WTC11 (cell line): ENCODE data around the gene EXOC3L2. TPM values are rescaled to one million over a fixed set of nuclear protein-coding genes. Genes with fewer than 3 reads are reported as not detected.

Source experiments
- ATAC-seq: fragments of 200-7000 bp; cut with Tn5 transposase; 2 replicates; pipeline ENCODE4 v1.10.0; 2021; ENCODE audit warnings: mild to moderate bottlenecking, moderate library complexity
- CTCF ChIA-PET: fragments of 300-600 bp; sonication (Branson Sonifier 250); formaldehyde crosslinking; loops from one replicate; lab custom pipeline; 2021; ENCODE audit warnings: antibody characterized with exemption; lab: Charles Lee
- POLR2A ChIA-PET: fragments of 350-600 bp; sonication (Branson Sonifier 250); formaldehyde crosslinking; loops from one replicate; lab custom pipeline; 2021; ENCODE audit warnings: antibody characterized with exemption; lab: Charles Lee
- DNase-seq: peaks from one replicate; pipeline ENCODE4 v3.0.0; 2021; ENCODE audit warnings: low spot score
- H3K27ac Mint-ChIP-seq: 2 replicates; pipeline ENCODE4 v1.8.0; 2021; ENCODE audit warnings: mixed read lengths
- H3K27me3 Mint-ChIP-seq: 2 replicates; pipeline ENCODE4 v1.8.0; 2021; ENCODE audit warnings: low read depth, mild to moderate bottlenecking, moderate library complexity, mixed read lengths
- H3K36me3 Mint-ChIP-seq: 2 replicates; pipeline ENCODE4 v1.8.0; 2021; ENCODE audit warnings: mixed read lengths
- H3K4me1 Mint-ChIP-seq: 2 replicates; pipeline ENCODE4 v1.8.0; 2022; ENCODE audit warnings: mixed read lengths
- H3K4me3 Mint-ChIP-seq: 2 replicates; pipeline ENCODE4 v1.8.0; 2021; ENCODE audit warnings: mild to moderate bottlenecking, moderate library complexity, mixed read lengths
- H3K9me3 Mint-ChIP-seq: 2 replicates; pipeline ENCODE4 v1.8.0; 2021; ENCODE audit warnings: mixed read lengths
- ATF1 ChIP-seq: sonication (generic); formaldehyde crosslinking; IDR thresholded peaks from 2 replicates; pipeline ENCODE4 v1.8.1; 2023; ENCODE audit warnings: mild to moderate bottlenecking, moderate library complexity, missing genetic modification reagents
- ESRRA ChIP-seq: sonication (generic); formaldehyde crosslinking; IDR thresholded peaks from 2 replicates; pipeline ENCODE4 v1.8.1; 2022; ENCODE audit warnings: mild to moderate bottlenecking, missing genetic modification reagents, borderline replicate concordance
- FOXJ3 ChIP-seq: sonication (generic); formaldehyde crosslinking; IDR thresholded peaks from 2 replicates; pipeline ENCODE4 v1.9.0; 2021; ENCODE audit warnings: missing genetic modification reagents, mild to moderate bottlenecking, borderline replicate concordance
- GABPB1 ChIP-seq: sonication (generic); formaldehyde crosslinking; IDR thresholded peaks from 2 replicates; pipeline ENCODE4 v1.8.1; 2023; ENCODE audit warnings: mild to moderate bottlenecking, missing genetic modification reagents
- GRHL2 ChIP-seq: fragments of 250-450 bp; sonication (Bioruptor Pico); IDR thresholded peaks from 2 replicates; pipeline ENCODE4 v1.8.0; 2022; ENCODE audit warnings: mild to moderate bottlenecking, moderate library complexity; ENCODE audit not compliant: insufficient replicate concordance, severe bottlenecking
- HMGA2 ChIP-seq: fragments of 250-450 bp; sonication (Bioruptor Pico); IDR thresholded peaks from 2 replicates; pipeline ENCODE4 v1.4.0; 2021; ENCODE audit warnings: mild to moderate bottlenecking, moderate library complexity
- NR2C2 ChIP-seq: sonication (generic); formaldehyde crosslinking; IDR thresholded peaks from 2 replicates; pipeline ENCODE4 v1.8.0; 2022; ENCODE audit warnings: mild to moderate bottlenecking, missing genetic modification reagents
- PRRX2 ChIP-seq: fragments of 250-450 bp; sonication (Bioruptor Pico); IDR thresholded peaks from 2 replicates; pipeline ENCODE4 v1.8.0; 2021; ENCODE audit warnings: mild to moderate bottlenecking
- RELA ChIP-seq: sonication (generic); formaldehyde crosslinking; IDR thresholded peaks from 2 replicates; pipeline ENCODE4 v1.8.1; 2022; ENCODE audit warnings: missing genetic modification reagents, mild to moderate bottlenecking, borderline replicate concordance
- SMAD4 ChIP-seq: sonication (generic); formaldehyde crosslinking; IDR thresholded peaks from 2 replicates; pipeline ENCODE4 v1.8.0; 2022; ENCODE audit warnings: mild to moderate bottlenecking, missing genetic modification reagents
- TEAD1 ChIP-seq: sonication (generic); formaldehyde crosslinking; IDR thresholded peaks from 2 replicates; pipeline ENCODE4 v1.8.0; 2022; ENCODE audit warnings: mild to moderate bottlenecking, missing genetic modification reagents
- ZNF121 ChIP-seq: sonication (generic); formaldehyde crosslinking; IDR thresholded peaks from 2 replicates; pipeline ENCODE4 v1.8.0; 2023; ENCODE audit warnings: missing genetic modification reagents
- ZNF138 ChIP-seq: sonication (generic); formaldehyde crosslinking; conservative IDR thresholded peaks from 2 replicates; pipeline ENCODE4 v1.8.1; 2022; ENCODE audit warnings: mild to moderate bottlenecking, moderate library complexity, missing genetic modification reagents
- ZNF317 ChIP-seq: sonication (generic); formaldehyde crosslinking; IDR thresholded peaks from 2 replicates; pipeline ENCODE4 v1.8.1; 2023; ENCODE audit warnings: low read depth, mild to moderate bottlenecking, moderate library complexity, missing genetic modification reagents, borderline replicate concordance
- ZSCAN18 ChIP-seq: fragments of 250-450 bp; sonication (Bioruptor Pico); IDR thresholded peaks from 2 replicates; pipeline ENCODE4 v2.1.2; 2022; ENCODE audit warnings: mild to moderate bottlenecking, moderate library complexity
- total RNA-seq: library from RNA; stranded (reverse); gene quantifications from 3 replicates; pipeline ENCODE4 v1.2.3, GENCODE V29; 2021
- TF ChIP-seq, protein P1 (sequence below): sonication (generic); formaldehyde crosslinking; IDR thresholded peaks from 2 replicates; pipeline ENCODE4 v1.8.0; 2022; ENCODE audit warnings: missing genetic modification reagents
- TF ChIP-seq, protein P2 (sequence below): sonication (generic); formaldehyde crosslinking; IDR thresholded peaks from 2 replicates; pipeline ENCODE4 v1.8.1; 2023; ENCODE audit warnings: mild to moderate bottlenecking, missing genetic modification reagents, moderate library complexity
- TF ChIP-seq, protein P3 (sequence below): sonication (generic); formaldehyde crosslinking; IDR thresholded peaks from 2 replicates; pipeline ENCODE4 v1.8.0; 2022; ENCODE audit warnings: mild to moderate bottlenecking, missing genetic modification reagents
- TF ChIP-seq, protein P4 (sequence below): sonication (generic); formaldehyde crosslinking; IDR thresholded peaks from 2 replicates; pipeline ENCODE4 v1.8.1; 2023; ENCODE audit warnings: mild to moderate bottlenecking, missing genetic modification reagents, borderline replicate concordance
- TF ChIP-seq, protein P5 (sequence below): sonication (generic); formaldehyde crosslinking; IDR thresholded peaks from 2 replicates; pipeline ENCODE4 v1.8.1; 2022; ENCODE audit warnings: low read depth, missing genetic modification reagents, borderline replicate concordance

EXOC3L2 gene
- total RNA-seq, 1 experiment from 2014 or later = 2.7 TPM

DNA sequence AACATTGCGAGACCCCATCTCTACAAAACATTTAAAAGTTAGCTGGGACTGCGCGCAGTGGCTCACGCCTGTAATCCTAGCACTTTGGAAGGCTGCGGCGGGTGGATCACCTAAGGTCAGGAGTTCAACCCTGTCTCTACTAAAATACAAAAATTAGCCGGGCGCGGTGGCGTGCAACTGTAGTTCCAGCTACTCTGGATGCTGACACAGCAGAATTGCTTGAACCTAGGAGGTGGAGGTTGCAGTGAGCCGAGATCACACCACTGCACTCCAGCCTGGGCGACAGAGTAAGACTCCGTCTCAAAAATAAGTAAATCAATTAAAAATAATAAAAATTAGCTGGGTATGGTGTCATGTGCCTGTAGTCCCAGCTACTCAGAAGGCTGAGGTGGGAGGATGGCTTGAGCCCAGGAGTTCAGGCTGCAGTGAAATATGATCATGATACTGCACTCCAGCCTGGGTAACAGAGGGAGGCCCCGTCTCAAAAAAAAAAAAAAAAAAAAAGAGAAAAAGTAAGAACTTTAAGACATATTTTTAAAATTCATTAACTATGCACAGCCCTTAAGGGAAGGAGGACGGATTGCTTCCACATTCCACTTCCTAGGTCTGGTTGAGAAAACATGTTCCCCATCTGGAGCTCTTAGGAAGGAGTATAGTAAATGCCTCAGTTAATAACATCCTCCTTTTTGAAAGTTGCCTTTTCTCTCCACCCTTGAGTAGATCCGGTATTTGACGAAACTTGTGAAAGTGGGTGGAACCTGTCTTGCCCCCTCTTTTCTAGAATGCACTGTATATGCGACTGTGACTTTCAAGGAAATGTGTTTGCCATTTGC is 26.1 kb downstream of the EXOC3L2 start (continued):
- TF ChIP-seq, protein P1, sequence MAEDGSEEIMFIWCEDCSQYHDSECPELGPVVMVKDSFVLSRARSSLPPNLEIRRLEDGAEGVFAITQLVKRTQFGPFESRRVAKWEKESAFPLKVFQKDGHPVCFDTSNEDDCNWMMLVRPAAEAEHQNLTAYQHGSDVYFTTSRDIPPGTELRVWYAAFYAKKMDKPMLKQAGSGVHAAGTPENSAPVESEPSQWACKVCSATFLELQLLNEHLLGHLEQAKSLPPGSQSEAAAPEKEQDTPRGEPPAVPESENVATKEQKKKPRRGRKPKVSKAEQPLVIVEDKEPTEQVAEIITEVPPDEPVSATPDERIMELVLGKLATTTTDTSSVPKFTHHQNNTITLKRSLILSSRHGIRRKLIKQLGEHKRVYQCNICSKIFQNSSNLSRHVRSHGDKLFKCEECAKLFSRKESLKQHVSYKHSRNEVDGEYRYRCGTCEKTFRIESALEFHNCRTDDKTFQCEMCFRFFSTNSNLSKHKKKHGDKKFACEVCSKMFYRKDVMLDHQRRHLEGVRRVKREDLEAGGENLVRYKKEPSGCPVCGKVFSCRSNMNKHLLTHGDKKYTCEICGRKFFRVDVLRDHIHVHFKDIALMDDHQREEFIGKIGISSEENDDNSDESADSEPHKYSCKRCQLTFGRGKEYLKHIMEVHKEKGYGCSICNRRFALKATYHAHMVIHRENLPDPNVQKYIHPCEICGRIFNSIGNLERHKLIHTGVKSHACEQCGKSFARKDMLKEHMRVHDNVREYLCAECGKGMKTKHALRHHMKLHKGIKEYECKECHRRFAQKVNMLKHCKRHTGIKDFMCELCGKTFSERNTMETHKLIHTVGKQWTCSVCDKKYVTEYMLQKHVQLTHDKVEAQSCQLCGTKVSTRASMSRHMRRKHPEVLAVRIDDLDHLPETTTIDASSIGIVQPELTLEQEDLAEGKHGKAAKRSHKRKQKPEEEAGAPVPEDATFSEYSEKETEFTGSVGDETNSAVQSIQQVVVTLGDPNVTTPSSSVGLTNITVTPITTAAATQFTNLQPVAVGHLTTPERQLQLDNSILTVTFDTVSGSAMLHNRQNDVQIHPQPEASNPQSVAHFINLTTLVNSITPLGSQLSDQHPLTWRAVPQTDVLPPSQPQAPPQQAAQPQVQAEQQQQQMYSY (CRISPR knock-in tag) = no peak
- TF ChIP-seq ZNF317 (CRISPR knock-in tag) = no peak

- no peak for DNase-seq
- Mint-ChIP-seq H3K4me1 (peaks cover 17% of the 10 kb centered on the region), H3K4me3 (peak overlapping the region; percentile 68), H3K9me3 (no peaks in the 10 kb centered on the region), H3K36me3 (no peaks in the 10 kb centered on the region), H3K27ac (no peak overlapping the region), H3K27me3 (peaks cover 75% of the 10 kb centered on the region)
- ChIA-PET CTCF (interaction anchor here (1.2 to 1.3 kb wide), 2 partner anchors 30 to 177 kb away, joined by 3 to 4 read pairs; no protein-coding TSS in a partner anchor), POLR2A (interaction anchor here (0.7 kb wide), 1 partner anchor 137 kb away, joined by 3 read pairs; no protein-coding TSS in a partner anchor)
- TF ChIP-seq, protein P2, sequence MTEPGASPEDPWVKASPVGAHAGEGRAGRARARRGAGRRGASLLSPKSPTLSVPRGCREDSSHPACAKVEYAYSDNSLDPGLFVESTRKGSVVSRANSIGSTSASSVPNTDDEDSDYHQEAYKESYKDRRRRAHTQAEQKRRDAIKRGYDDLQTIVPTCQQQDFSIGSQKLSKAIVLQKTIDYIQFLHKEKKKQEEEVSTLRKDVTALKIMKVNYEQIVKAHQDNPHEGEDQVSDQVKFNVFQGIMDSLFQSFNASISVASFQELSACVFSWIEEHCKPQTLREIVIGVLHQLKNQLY (CRISPR knock-in tag) = no peak
- TF ChIP-seq FOXJ3 (CRISPR knock-in tag) (no peak), ZNF121 (no peak), ZSCAN18 (CRISPR knock-in tag) (no peak), ZNF138 (CRISPR knock-in tag) (no peak), ATF1 (no peak), TEAD1 (no peak), ESRRA (CRISPR knock-in tag) (no peak), PRRX2 (CRISPR knock-in tag) (no peak), GABPB1 (CRISPR knock-in tag) (no peak), GRHL2 (CRISPR knock-in tag) (no peak), SMAD4 (CRISPR knock-in tag) (no peak), HMGA2 (no peak), NR2C2 (no peak), RELA (CRISPR knock-in tag) (no peak)
- TF ChIP-seq, protein P3, sequence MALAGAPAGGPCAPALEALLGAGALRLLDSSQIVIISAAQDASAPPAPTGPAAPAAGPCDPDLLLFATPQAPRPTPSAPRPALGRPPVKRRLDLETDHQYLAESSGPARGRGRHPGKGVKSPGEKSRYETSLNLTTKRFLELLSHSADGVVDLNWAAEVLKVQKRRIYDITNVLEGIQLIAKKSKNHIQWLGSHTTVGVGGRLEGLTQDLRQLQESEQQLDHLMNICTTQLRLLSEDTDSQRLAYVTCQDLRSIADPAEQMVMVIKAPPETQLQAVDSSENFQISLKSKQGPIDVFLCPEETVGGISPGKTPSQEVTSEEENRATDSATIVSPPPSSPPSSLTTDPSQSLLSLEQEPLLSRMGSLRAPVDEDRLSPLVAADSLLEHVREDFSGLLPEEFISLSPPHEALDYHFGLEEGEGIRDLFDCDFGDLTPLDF (CRISPR knock-in tag) = no peak
- TF ChIP-seq, protein P4, sequence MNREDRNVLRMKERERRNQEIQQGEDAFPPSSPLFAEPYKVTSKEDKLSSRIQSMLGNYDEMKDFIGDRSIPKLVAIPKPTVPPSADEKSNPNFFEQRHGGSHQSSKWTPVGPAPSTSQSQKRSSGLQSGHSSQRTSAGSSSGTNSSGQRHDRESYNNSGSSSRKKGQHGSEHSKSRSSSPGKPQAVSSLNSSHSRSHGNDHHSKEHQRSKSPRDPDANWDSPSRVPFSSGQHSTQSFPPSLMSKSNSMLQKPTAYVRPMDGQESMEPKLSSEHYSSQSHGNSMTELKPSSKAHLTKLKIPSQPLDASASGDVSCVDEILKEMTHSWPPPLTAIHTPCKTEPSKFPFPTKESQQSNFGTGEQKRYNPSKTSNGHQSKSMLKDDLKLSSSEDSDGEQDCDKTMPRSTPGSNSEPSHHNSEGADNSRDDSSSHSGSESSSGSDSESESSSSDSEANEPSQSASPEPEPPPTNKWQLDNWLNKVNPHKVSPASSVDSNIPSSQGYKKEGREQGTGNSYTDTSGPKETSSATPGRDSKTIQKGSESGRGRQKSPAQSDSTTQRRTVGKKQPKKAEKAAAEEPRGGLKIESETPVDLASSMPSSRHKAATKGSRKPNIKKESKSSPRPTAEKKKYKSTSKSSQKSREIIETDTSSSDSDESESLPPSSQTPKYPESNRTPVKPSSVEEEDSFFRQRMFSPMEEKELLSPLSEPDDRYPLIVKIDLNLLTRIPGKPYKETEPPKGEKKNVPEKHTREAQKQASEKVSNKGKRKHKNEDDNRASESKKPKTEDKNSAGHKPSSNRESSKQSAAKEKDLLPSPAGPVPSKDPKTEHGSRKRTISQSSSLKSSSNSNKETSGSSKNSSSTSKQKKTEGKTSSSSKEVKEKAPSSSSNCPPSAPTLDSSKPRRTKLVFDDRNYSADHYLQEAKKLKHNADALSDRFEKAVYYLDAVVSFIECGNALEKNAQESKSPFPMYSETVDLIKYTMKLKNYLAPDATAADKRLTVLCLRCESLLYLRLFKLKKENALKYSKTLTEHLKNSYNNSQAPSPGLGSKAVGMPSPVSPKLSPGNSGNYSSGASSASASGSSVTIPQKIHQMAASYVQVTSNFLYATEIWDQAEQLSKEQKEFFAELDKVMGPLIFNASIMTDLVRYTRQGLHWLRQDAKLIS = no peak
- TF ChIP-seq, protein P5, sequence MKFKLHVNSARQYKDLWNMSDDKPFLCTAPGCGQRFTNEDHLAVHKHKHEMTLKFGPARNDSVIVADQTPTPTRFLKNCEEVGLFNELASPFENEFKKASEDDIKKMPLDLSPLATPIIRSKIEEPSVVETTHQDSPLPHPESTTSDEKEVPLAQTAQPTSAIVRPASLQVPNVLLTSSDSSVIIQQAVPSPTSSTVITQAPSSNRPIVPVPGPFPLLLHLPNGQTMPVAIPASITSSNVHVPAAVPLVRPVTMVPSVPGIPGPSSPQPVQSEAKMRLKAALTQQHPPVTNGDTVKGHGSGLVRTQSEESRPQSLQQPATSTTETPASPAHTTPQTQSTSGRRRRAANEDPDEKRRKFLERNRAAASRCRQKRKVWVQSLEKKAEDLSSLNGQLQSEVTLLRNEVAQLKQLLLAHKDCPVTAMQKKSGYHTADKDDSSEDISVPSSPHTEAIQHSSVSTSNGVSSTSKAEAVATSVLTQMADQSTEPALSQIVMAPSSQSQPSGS = no peak
- ATAC-seq = peak; percentile 18
Observed at GRCh38 chr19:45218426-45218825, 26.8 kb downstream of the EXOC3L2 start.
